ENCODE results near the gene FRY.

DNA sequence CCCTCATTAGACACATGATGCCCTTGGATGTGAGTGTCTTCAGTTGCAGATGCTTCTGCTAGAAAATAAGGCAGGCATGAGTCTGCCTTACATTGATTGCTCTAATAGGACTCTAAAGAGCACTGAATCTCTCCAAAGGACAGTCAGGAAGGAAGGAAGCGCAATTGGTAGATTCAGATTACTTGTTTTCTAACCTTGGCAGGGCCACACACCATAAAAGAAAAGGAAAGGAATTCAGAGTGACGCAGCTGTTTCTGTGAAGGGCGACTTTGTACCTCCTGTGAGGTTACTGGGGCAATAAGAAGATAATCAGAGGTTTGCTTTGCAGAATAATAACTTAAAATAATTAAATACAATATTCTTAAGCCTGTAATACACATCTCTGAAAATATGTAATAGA, 48.0 kb downstream of the FRY start:
- TF ChIP-seq POLR2AphosphoS5 (IDR thresholded peaks at IDR 0.05; ENCODE audit: low read depth, low read length): no peak
- TF ChIP-seq SIN3A (IDR thresholded peaks at IDR 0.05; ENCODE audit: borderline replicate concordance, insufficient read depth, low read length): no peak
- TF ChIP-seq REST (IDR thresholded peaks at IDR 0.05; ENCODE audit: insufficient read depth in 1 of 2, low read depth in 2 of 2, low read length in 2 of 2): no peak
- no peak for TF ChIP-seq TAF1 (IDR thresholded peaks at IDR 0.05; ENCODE audit: borderline replicate concordance, insufficient read depth, low read length)
- no peak for TF ChIP-seq FOXP2 (optimal IDR thresholded peaks at IDR 0.05; ENCODE audit: borderline replicate concordance, extremely low read depth, extremely low read length, insufficient read depth)
